ENCODE data around the gene CFAP97D1.

The CFAP97D1 gene

GRCh38 chr17:43800736-43801135, 20.5 kb downstream of the CFAP97D1 start:
- no peak for DNase-seq

GRCh38 chr17:43801844-43802243, 21.6 kb downstream of the CFAP97D1 start:
- no peak for DNase-seq

GRCh38 chr17:43803758-43804157, 23.5 kb downstream of the CFAP97D1 start:
- no peak for DNase-seq

GRCh38 chr17:43805117-43805516, 24.9 kb downstream of the CFAP97D1 start:
- no peak for DNase-seq

DNA sequence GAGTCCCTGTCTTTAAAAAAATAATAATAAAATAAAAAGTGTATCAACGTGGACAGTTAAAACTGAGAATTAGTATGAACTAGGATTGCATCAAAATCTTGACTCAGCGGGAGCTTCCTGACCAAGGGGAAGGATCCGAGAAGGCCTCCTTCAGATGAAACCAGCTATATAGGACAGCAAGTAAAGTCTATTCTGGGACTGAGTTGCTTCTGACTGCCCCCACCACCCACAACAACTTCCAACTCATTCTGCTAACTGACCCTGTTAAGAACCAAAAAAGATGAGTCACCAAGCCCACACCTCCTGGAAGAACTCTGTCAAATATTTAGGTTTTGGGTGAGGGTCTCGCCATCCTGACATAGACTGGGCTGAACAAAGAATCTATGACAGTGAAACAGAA, 27.8 kb downstream of the CFAP97D1 start:
- DNase-seq, result no peak

DNA sequence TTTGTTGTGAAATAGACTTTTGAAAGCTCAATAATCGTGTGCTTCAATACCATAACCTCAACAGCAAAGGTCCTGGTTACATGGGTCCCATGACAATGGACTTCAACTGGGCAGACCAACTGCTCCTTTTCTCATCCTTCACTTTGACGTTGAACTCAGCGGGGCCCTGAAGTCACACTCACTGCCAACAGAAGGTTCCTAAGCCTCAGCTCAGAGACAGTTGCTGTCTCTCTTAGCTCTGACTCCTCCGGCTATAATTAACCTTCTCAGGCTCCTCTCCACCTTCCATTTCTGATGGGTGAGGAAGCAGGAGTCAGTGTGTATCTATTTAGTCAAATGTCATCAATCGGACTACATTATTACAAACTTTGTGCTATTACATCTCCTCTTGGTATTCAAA, 28.9 kb downstream of the CFAP97D1 start:
- no peak for DNase-seq

GRCh38 chr17:43810226-43810715, 30.0 kb downstream of the CFAP97D1 start:
- no peak for DNase-seq

- DNase-seq, result no peak
Observed at GRCh38 chr17:43810823-43811222, 30.6 kb downstream of the CFAP97D1 start.

- no peak for DNase-seq
Observed at GRCh38 chr17:43812396-43813265, 32.4 kb downstream of the CFAP97D1 start.

GRCh38 chr17:43813386-43813785, 33.2 kb downstream of the CFAP97D1 start:
- no peak for DNase-seq

DNA sequence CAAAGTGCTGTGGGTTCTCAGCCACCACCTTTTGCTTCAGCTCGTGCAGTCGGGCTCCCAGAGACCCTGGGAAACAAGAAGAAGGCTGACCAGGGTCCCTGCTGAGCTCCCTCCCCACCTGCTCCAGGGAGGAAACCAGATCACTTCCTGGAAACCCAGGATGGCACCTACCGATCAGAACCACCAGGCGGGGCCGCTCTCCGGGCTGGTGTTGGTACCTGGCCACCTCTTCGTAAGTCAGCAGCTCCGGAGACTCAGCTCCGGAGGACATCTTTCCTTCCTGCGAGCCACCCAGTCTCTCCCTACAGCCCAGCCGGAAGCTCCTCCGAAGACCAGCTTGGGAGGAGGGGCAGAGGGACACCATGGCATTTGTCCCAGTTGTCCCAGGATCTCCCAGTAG, 33.8 kb downstream of the CFAP97D1 start:
- no peak for DNase-seq

DNA sequence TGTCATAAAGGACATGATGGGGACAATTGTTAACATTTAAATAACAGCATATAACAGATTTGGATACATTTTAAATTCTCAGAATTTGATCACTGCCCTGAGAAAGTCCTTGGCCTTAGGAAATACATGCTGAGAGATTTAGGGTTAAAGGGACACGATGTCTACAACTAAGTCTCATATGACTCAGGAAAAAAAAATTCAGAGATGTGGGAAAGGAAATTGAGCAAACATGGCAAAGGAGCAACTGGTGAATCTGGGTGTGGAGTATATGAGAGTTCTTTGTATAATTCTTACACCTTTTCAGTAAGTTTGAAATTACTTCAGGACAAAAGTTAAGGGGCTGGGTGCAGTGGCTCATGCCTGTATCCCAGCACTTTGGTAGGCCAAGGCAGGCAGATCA, 34.5 kb downstream of the CFAP97D1 start:
- no peak for DNase-seq

- DNase-seq, result no peak
Observed at GRCh38 chr17:43816336-43817320, 36.4 kb downstream of the CFAP97D1 start.

GRCh38 chr17:43817826-43818225, 37.6 kb downstream of the CFAP97D1 start:
- DNase-seq, result no peak

GRCh38 chr17:43818966-43819365, 38.7 kb downstream of the CFAP97D1 start:
- DNase-seq, result no peak

DNA sequence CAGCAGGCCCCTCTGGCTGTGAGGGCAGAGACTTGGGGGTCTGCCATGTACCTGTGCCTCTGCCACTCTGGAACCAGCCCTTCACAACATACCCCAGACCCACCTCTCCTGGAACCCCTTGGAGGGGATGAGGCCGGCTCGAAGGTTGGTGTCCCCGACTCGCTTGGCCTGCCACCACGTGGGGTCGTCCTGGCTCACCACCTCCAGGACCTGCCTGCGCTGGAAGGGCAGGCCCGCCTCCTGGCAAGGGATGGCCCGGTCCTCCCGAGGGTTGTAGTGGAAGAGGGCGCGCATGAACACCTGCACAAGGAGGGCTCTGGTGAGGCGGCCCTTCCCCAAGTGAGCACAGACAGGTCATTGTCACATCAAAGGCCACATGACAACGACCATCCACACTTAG, 40.5 kb downstream of the CFAP97D1 start:
- no peak for DNase-seq

DNA sequence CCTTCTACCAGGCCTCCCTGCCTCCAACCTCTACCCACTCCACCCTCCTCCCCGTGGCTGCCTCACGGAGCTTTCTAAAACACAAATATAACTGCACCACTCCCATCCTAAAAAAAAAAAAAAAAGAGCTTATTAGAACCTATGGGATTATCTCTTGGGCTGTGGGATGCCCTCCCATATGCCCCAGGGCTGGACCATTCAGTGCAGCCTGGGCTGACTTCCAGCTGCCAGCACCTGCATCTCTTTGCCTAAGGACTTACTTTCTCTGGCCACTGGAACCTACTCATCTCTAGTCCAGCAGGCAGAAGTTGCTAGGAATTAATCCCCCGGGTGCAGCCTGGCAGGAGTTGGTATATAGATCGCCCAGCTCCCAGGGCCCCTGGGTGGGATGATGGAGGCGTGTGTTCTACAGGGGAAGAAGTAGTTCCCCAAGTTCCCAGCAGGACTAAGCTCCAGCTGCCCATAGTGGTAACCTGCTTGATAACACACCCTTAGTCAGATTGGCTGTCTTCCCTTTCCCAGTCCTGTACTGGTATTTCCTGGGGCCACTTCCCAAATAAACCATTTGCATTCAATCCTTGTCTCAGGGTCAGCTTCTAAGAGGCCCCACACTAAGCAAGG, 42.4 kb downstream of the CFAP97D1 start:
- no peak for DNase-seq

DNA sequence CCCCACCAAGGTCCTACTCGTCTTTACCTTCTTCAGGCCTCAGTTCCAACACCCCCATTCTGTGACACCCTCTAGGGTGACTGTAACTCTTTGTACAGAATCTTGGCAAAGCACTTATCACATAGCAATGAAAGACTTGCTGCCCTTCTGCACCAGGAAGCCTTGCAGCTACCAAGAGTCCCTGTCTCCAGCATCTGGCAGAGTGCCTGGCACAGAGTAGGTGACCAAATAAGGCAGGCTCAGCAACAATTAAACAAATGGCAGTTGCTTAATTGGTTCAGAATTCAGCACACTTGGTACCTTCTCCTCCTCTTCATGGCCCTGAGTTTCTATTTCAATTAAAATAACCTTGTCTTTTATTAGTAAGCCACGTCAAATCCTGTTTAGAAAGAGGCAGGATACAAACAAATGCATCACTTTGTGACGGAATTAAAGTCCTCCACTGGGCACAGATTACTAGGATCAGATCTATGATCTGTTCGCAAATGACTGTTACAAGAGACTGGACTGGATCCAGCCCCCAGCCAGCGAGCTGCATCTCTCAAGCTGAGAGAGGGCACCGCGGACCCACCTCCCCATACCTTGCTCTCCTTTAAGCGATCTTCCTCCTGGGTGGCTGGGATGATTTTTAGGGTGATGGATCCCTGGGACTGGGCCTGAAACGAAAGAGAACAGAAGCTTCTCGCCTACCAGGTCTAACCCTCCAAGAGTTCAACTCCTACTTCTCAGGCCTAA, 43.3 kb downstream of the CFAP97D1 start:
- no peak for DNase-seq

DNA sequence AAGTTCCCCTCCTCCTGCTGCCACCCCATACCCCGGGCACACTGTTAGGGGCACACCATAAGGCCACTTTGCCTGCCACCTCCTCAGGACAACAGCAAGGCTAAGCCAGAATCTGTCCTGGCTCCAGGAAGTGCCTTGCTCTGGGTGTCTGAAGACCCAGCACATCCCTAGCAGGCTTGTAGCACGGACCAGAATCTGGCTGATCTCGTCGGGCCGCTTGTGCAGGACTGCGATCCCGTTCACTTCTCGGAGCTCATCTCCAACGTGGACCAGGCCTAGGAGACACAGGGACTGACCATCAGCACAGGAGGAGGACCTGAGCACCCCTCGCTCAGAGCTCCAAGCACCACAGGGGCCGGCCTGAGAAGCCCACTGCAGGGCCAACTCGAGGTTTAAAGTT, 45.3 kb downstream of the CFAP97D1 start:
- no peak for DNase-seq

- DNase-seq, result no peak
Observed at GRCh38 chr17:43826206-43826605, 46.0 kb downstream of the CFAP97D1 start.

GRCh38 chr17:43827596-43827995, 47.4 kb downstream of the CFAP97D1 start:
- no peak for DNase-seq

GRCh38 chr17:43829738-43830137, 49.5 kb downstream of the CFAP97D1 start:
- DNase-seq, result no peak

Data from NCI-H510A (cell line).